ENCODE measurements around the gene SEMA3A. TPM values are rescaled to one million over a fixed set of nuclear protein-coding genes. Genes with fewer than 3 reads are reported as not detected.

The SEMA3A gene
- polyA plus RNA-seq, 1 donor from 2014 or later: 22.8 TPM

GRCh38 chr7:84196084-84196503 lies 1.5 kb upstream of the SEMA3A start:
- Histone ChIP-seq H3K27ac (ENCODE audit: low read length) (no peak overlapping the region), H3K27me3 (ENCODE audit: insufficient read depth, low read depth, low read length) (no peaks in the 10 kb centered on the region), H3K36me3 (ENCODE audit: insufficient read depth, low read length) (no peaks in the 10 kb centered on the region), H4K20me1 (ENCODE audit: insufficient read depth) (no peaks in the 10 kb centered on the region), H3K9me2 (ENCODE audit: insufficient read depth, low read length) (no peaks in the 10 kb centered on the region), H3K9me3 (ENCODE audit: low read length) (no peaks in the 10 kb centered on the region), H3K4me3 (ENCODE audit: low read length) (peak overlapping the region; percentile 68), H3K9ac (ENCODE audit: low read length) (no peak overlapping the region), H2AFZ (ENCODE audit: low read depth, low read length) (no peak overlapping the region), H3F3A (ENCODE audit: insufficient read depth, low read length, poor library complexity, severe bottlenecking) (no peaks in the 10 kb centered on the region), H3K4me2 (ENCODE audit: low read length) (peak overlapping the region; percentile 22), H3K79me2 (replicated peaks; ENCODE audit: insufficient read depth, low read length) (peaks cover 36% of the 10 kb centered on the region)
- no peak for TF ChIP-seq RAD21 (conservative IDR thresholded peaks at IDR 0.05)
- TF ChIP-seq MXI1 (conservative IDR thresholded peaks at IDR 0.05; ENCODE audit: poor library complexity, severe bottlenecking): no peak
- TF ChIP-seq SMC3 (conservative IDR thresholded peaks at IDR 0.05; ENCODE audit: poor library complexity): no peak
- TF ChIP-seq EZH2 (IDR thresholded peaks at IDR 0.05; ENCODE audit: borderline replicate concordance, insufficient read depth, low read length, poor library complexity, severe bottlenecking): no peak
- TF ChIP-seq CTCF (IDR thresholded peaks at IDR 0.05; ENCODE audit: poor library complexity, severe bottlenecking): no peak
- TF ChIP-seq REST (IDR thresholded peaks at IDR 0.05; ENCODE audit: borderline replicate concordance): no peak
- no peak for TF ChIP-seq POLR2AphosphoS5 (IDR thresholded peaks at IDR 0.05)
- no peak for TF ChIP-seq EP300 (conservative IDR thresholded peaks at IDR 0.05; ENCODE audit: poor library complexity, severe bottlenecking)
- no peak for TF ChIP-seq TAF1 (IDR thresholded peaks at IDR 0.05; ENCODE audit: low read depth)

- Histone ChIP-seq H3K36me3 (ENCODE audit: insufficient read depth, low read length) (no peaks in the 10 kb centered on the region), H4K20me1 (ENCODE audit: insufficient read depth) (no peaks in the 10 kb centered on the region), H3K27me3 (ENCODE audit: insufficient read depth, low read depth, low read length) (no peaks in the 10 kb centered on the region), H3K9me3 (ENCODE audit: low read length) (no peaks in the 10 kb centered on the region), H3K4me3 (ENCODE audit: low read length) (peak overlapping the region; percentile 68), H3K9me2 (ENCODE audit: insufficient read depth, low read length) (no peaks in the 10 kb centered on the region), H3K79me2 (replicated peaks; ENCODE audit: insufficient read depth, low read length) (peaks cover 41% of the 10 kb centered on the region), H3K4me2 (ENCODE audit: low read length) (peak overlapping the region; percentile 61), H2AFZ (ENCODE audit: low read depth, low read length) (peak overlapping the region; percentile 35), H3F3A (ENCODE audit: insufficient read depth, low read length, poor library complexity, severe bottlenecking) (no peaks in the 10 kb centered on the region), H3K27ac (ENCODE audit: low read length) (peak overlapping the region; percentile 64), H3K9ac (ENCODE audit: low read length) (peak overlapping the region; percentile 66)
- no peak for TF ChIP-seq CTCF (IDR thresholded peaks at IDR 0.05; ENCODE audit: poor library complexity, severe bottlenecking)
- TF ChIP-seq SMC3 (conservative IDR thresholded peaks at IDR 0.05; ENCODE audit: poor library complexity): no peak
- TF ChIP-seq EP300 (conservative IDR thresholded peaks at IDR 0.05; ENCODE audit: poor library complexity, severe bottlenecking): peak; percentile 6
- no peak for TF ChIP-seq EZH2 (IDR thresholded peaks at IDR 0.05; ENCODE audit: borderline replicate concordance, insufficient read depth, low read length, poor library complexity, severe bottlenecking)
These were observed 889 bp upstream of the SEMA3A start for GRCh38 chr7:84195295-84196060.

Measured in neural cell (in vitro differentiated cells).